ENCODE data around the gene FAM161B.

The FAM161B gene

GRCh38 chr14:73977896-73978295 lies 28.0 kb upstream of the FAM161B start:
- H3K4me3 ChIP-seq (ENCODE audit: low read length) = no peak overlapping the region
- H3K27me3 ChIP-seq (ENCODE audit: insufficient read depth, low read length) = no peaks in the 10 kb centered on the region
- no peak overlapping the region for H3K27ac ChIP-seq (ENCODE audit: low read length)
- H3K4me1 ChIP-seq (ENCODE audit: insufficient read depth, low read length) = no peaks in the 10 kb centered on the region
- H3K9ac ChIP-seq (ENCODE audit: low read depth, low read length) = no peak overlapping the region
- peaks cover 7% of the 10 kb centered on the region; the same call in 1 of the 2 replicates for H3K36me3 ChIP-seq (ENCODE audit: insufficient read depth, low read depth, low read length)
- H3K9me3 ChIP-seq (ENCODE audit: insufficient read depth, low read depth, low read length) = no peaks in the 10 kb centered on the region

- no peaks in the 10 kb centered on the region for H3K4me1 ChIP-seq (ENCODE audit: insufficient read depth, low read length)
- no peaks in the 10 kb centered on the region for H3K9me3 ChIP-seq (ENCODE audit: insufficient read depth, low read depth, low read length)
- H3K4me3 ChIP-seq (ENCODE audit: low read length) = no peak overlapping the region
- peaks cover 7% of the 10 kb centered on the region; the same call in 1 of the 2 replicates for H3K36me3 ChIP-seq (ENCODE audit: insufficient read depth, low read depth, low read length)
- no peak overlapping the region for H3K27ac ChIP-seq (ENCODE audit: low read length)
- H3K9ac ChIP-seq (ENCODE audit: low read depth, low read length) = no peak overlapping the region
- H3K27me3 ChIP-seq (ENCODE audit: insufficient read depth, low read length) = no peaks in the 10 kb centered on the region
Measured at GRCh38 chr14:73976125-73976524, 26.2 kb upstream of the FAM161B start.

GRCh38 chr14:73973497-73973896 lies 23.6 kb upstream of the FAM161B start:
- H3K27me3 ChIP-seq (ENCODE audit: insufficient read depth, low read length) = no peaks in the 10 kb centered on the region
- H3K4me1 ChIP-seq (ENCODE audit: insufficient read depth, low read length) = no peaks in the 10 kb centered on the region
- no peaks in the 10 kb centered on the region for H3K9me3 ChIP-seq (ENCODE audit: insufficient read depth, low read depth, low read length)
- H3K4me3 ChIP-seq (ENCODE audit: low read length) = no peak overlapping the region
- no peak overlapping the region for H3K27ac ChIP-seq (ENCODE audit: low read length)
- H3K9ac ChIP-seq (ENCODE audit: low read depth, low read length) = no peak overlapping the region
- peaks cover 12% of the 10 kb centered on the region; the same call in 1 of the 2 replicates for H3K36me3 ChIP-seq (ENCODE audit: insufficient read depth, low read depth, low read length)

- Histone ChIP-seq H3K9ac (ENCODE audit: low read depth, low read length) (no peak overlapping the region), H3K4me3 (ENCODE audit: low read length) (no peak overlapping the region), H3K27me3 (ENCODE audit: insufficient read depth, low read length) (no peaks in the 10 kb centered on the region), H3K27ac (ENCODE audit: low read length) (no peak overlapping the region), H3K4me1 (ENCODE audit: insufficient read depth, low read length) (no peaks in the 10 kb centered on the region), H3K9me3 (ENCODE audit: insufficient read depth, low read depth, low read length) (no peaks in the 10 kb centered on the region), H3K36me3 (ENCODE audit: insufficient read depth, low read depth, low read length) (peaks cover 12% of the 10 kb centered on the region)
Measured at GRCh38 chr14:73968885-73969284, 19.0 kb upstream of the FAM161B start.

GRCh38 chr14:73965216-73965615 lies 15.3 kb upstream of the FAM161B start:
- Histone ChIP-seq H3K36me3 (ENCODE audit: insufficient read depth, low read depth, low read length) (peaks cover 39% of the 10 kb centered on the region), H3K27me3 (ENCODE audit: insufficient read depth, low read length) (no peaks in the 10 kb centered on the region), H3K4me3 (ENCODE audit: low read length) (no peak overlapping the region), H3K27ac (ENCODE audit: low read length) (no peak overlapping the region), H3K4me1 (ENCODE audit: insufficient read depth, low read length) (no peaks in the 10 kb centered on the region), H3K9ac (ENCODE audit: low read depth, low read length) (no peak overlapping the region), H3K9me3 (ENCODE audit: insufficient read depth, low read depth, low read length) (no peaks in the 10 kb centered on the region)

- Histone ChIP-seq H3K27me3 (ENCODE audit: insufficient read depth, low read length) (no peaks in the 10 kb centered on the region), H3K4me1 (ENCODE audit: insufficient read depth, low read length) (no peaks in the 10 kb centered on the region), H3K9ac (ENCODE audit: low read depth, low read length) (no peak overlapping the region), H3K4me3 (ENCODE audit: low read length) (no peak overlapping the region), H3K9me3 (ENCODE audit: insufficient read depth, low read depth, low read length) (no peaks in the 10 kb centered on the region), H3K27ac (ENCODE audit: low read length) (no peak overlapping the region), H3K36me3 (ENCODE audit: insufficient read depth, low read depth, low read length) (peaks cover 60% of the 10 kb centered on the region)
Measured at GRCh38 chr14:73961192-73961591, 11.3 kb upstream of the FAM161B start.

GRCh38 chr14:73958591-73958990 lies 8.7 kb upstream of the FAM161B start:
- H3K9me3 ChIP-seq (ENCODE audit: insufficient read depth, low read depth, low read length) = no peaks in the 10 kb centered on the region
- H3K27ac ChIP-seq (ENCODE audit: low read length) = no peak overlapping the region
- no peaks in the 10 kb centered on the region for H3K4me1 ChIP-seq (ENCODE audit: insufficient read depth, low read length)
- H3K9ac ChIP-seq (ENCODE audit: low read depth, low read length) = no peak overlapping the region
- no peak overlapping the region for H3K4me3 ChIP-seq (ENCODE audit: low read length)
- peaks cover 64% of the 10 kb centered on the region for H3K36me3 ChIP-seq (ENCODE audit: insufficient read depth, low read depth, low read length)
- no peaks in the 10 kb centered on the region for H3K27me3 ChIP-seq (ENCODE audit: insufficient read depth, low read length)

- H3K27me3 ChIP-seq (ENCODE audit: insufficient read depth, low read length) = no peaks in the 10 kb centered on the region
- no peaks in the 10 kb centered on the region for H3K9me3 ChIP-seq (ENCODE audit: insufficient read depth, low read depth, low read length)
- peaks cover 46% of the 10 kb centered on the region for H3K36me3 ChIP-seq (ENCODE audit: insufficient read depth, low read depth, low read length)
Measured at GRCh38 chr14:73955674-73956073, 5.8 kb upstream of the FAM161B start.

GRCh38 chr14:73953731-73954130 lies 3.8 kb upstream of the FAM161B start:
- peaks cover 29% of the 10 kb centered on the region for H3K36me3 ChIP-seq (ENCODE audit: insufficient read depth, low read depth, low read length)
- no peaks in the 10 kb centered on the region for H3K27me3 ChIP-seq (ENCODE audit: insufficient read depth, low read length)
- no peaks in the 10 kb centered on the region for H3K4me1 ChIP-seq (ENCODE audit: insufficient read depth, low read length)
- H3K9ac ChIP-seq (ENCODE audit: low read depth, low read length) = no peak overlapping the region
- no peak overlapping the region for H3K4me3 ChIP-seq (ENCODE audit: low read length)
- no peaks in the 10 kb centered on the region for H3K9me3 ChIP-seq (ENCODE audit: insufficient read depth, low read depth, low read length)
- no peak overlapping the region for H3K27ac ChIP-seq (ENCODE audit: low read length)

More at GRCh38 chr14:73955674-73956073, 5.8 kb upstream of the FAM161B start:
- H3K4me3 ChIP-seq (ENCODE audit: low read length) = no peak overlapping the region
- no peak overlapping the region for H3K9ac ChIP-seq (ENCODE audit: low read depth, low read length)
- H3K27ac ChIP-seq (ENCODE audit: low read length) = no peak overlapping the region
- H3K4me1 ChIP-seq (ENCODE audit: insufficient read depth, low read length) = no peaks in the 10 kb centered on the region

GRCh38 chr14:73945159-73945670 lies 4.7 kb downstream of the FAM161B start:
- Histone ChIP-seq H3K9me3 (ENCODE audit: insufficient read depth, low read depth, low read length) (no peaks in the 10 kb centered on the region), H3K36me3 (ENCODE audit: insufficient read depth, low read depth, low read length) (no peaks in the 10 kb centered on the region), H3K4me1 (ENCODE audit: insufficient read depth, low read length) (no peaks in the 10 kb centered on the region), H3K9ac (ENCODE audit: low read depth, low read length) (no peak overlapping the region), H3K27ac (ENCODE audit: low read length) (no peak overlapping the region), H3K27me3 (ENCODE audit: insufficient read depth, low read length) (no peaks in the 10 kb centered on the region), H3K4me3 (ENCODE audit: low read length) (no peak overlapping the region)

GRCh38 chr14:73944432-73945158 lies 5.3 kb downstream of the FAM161B start:
- Histone ChIP-seq H3K27me3 (ENCODE audit: insufficient read depth, low read length) (no peaks in the 10 kb centered on the region), H3K27ac (ENCODE audit: low read length) (no peak overlapping the region), H3K4me1 (ENCODE audit: insufficient read depth, low read length) (no peaks in the 10 kb centered on the region), H3K9ac (ENCODE audit: low read depth, low read length) (no peak overlapping the region), H3K4me3 (ENCODE audit: low read length) (no peak overlapping the region), H3K36me3 (ENCODE audit: insufficient read depth, low read depth, low read length) (no peaks in the 10 kb centered on the region), H3K9me3 (ENCODE audit: insufficient read depth, low read depth, low read length) (no peaks in the 10 kb centered on the region)

- H3K27ac ChIP-seq (ENCODE audit: low read length) = no peak overlapping the region
- H3K9me3 ChIP-seq (ENCODE audit: insufficient read depth, low read depth, low read length) = no peaks in the 10 kb centered on the region
- no peaks in the 10 kb centered on the region for H3K27me3 ChIP-seq (ENCODE audit: insufficient read depth, low read length)
- H3K9ac ChIP-seq (ENCODE audit: low read depth, low read length) = no peak overlapping the region
- no peak overlapping the region for H3K4me3 ChIP-seq (ENCODE audit: low read length)
- no peaks in the 10 kb centered on the region for H3K36me3 ChIP-seq (ENCODE audit: insufficient read depth, low read depth, low read length)
- no peaks in the 10 kb centered on the region for H3K4me1 ChIP-seq (ENCODE audit: insufficient read depth, low read length)
Measured at GRCh38 chr14:73943083-73943482, 6.8 kb downstream of the FAM161B start.
